Thyroid gland (tissue), 4 donors: ENCODE measurements around the gene NAV2.

Source experiments
- POLR2A ChIP-seq, 2 donors: fragments of 450-650 bp; IDR thresholded peaks; one replicate each; pipeline ENCODE4 v1.6.1; 2017; ENCODE audit warnings: antibody characterized with exemption in 2 of 2, mild to moderate bottlenecking in 2 of 2, moderate library complexity in 1 of 2
- TF ChIP-seq, protein P1 (sequence below), 6 experiments: fragments of 200-600 bp in 3 of 6; fragments of 450-650 bp in 3 of 6; sonication (generic) in 3 of 6; IDR thresholded peaks; one replicate each; pipeline ENCODE4 v1.5.1; 2016 to 2019; ENCODE audit warnings: antibody characterized with exemption in 6 of 6, mild to moderate bottlenecking in 2 of 6, inconsistent platforms in 1 of 6, moderate library complexity in 1 of 6

DNA sequence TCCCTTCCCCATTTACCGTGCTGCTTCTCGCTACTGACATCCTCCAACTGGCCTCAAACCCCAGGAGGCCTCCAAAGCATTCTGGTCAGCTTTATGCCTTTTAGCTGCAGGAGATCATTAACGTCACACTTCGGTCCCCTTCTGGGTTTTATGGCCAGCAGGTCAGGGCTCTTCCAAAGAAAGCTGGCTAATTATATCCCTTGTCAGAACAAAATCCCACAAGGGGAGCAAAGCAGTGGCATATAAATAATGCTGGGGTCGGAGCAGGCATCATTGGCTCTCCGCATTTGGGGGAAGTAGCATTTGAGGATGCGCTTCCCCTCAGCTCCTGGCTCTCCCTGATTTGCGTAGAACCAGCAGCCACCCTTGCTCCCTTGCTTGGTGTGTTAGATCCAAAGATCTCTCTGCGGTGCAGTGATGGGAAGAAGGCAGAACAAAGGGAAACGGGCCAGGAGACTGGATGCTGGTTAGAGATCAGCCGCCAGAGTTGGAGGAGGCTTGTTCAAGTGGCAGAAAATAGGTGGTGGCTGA is 330.2 kb downstream of the NAV2 start:
- no peak for TF ChIP-seq POLR2A (IDR thresholded peaks at IDR 0.05)
- TF ChIP-seq, protein P1, sequence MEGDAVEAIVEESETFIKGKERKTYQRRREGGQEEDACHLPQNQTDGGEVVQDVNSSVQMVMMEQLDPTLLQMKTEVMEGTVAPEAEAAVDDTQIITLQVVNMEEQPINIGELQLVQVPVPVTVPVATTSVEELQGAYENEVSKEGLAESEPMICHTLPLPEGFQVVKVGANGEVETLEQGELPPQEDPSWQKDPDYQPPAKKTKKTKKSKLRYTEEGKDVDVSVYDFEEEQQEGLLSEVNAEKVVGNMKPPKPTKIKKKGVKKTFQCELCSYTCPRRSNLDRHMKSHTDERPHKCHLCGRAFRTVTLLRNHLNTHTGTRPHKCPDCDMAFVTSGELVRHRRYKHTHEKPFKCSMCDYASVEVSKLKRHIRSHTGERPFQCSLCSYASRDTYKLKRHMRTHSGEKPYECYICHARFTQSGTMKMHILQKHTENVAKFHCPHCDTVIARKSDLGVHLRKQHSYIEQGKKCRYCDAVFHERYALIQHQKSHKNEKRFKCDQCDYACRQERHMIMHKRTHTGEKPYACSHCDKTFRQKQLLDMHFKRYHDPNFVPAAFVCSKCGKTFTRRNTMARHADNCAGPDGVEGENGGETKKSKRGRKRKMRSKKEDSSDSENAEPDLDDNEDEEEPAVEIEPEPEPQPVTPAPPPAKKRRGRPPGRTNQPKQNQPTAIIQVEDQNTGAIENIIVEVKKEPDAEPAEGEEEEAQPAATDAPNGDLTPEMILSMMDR (IDR thresholded peaks at IDR 0.05), result no peak
